IMR-90 (cell line): ENCODE results near the gene EYS. TPM values are rescaled to one million over a fixed set of nuclear protein-coding genes. Genes with fewer than 3 reads are reported as not detected.
"Not testable (repeated sequence)": the region's sequence is repeated elsewhere in the genome, so short reads cannot be mapped to it uniquely, and the experiment has no call there.

Source experiments
- ATAC-seq: fragments of 200-7000 bp; cut with Tn5 transposase; 2 replicates; pipeline ENCODE4 v1.9.1; 2020; ENCODE audit warnings: low read depth, mild to moderate bottlenecking, moderate library complexity
- BruUV-seq: library from RNA; stranded (reverse); fragments of 400-500 nt; replicated peaks from 2 replicates; lab custom pipeline; 2021; lab: Mats Ljungman, UMichigan
- CTCF ChIA-PET: fragments of 300-600 bp; formaldehyde crosslinking; extraction: SDS; loops from one replicate; lab custom pipeline; 2021; ENCODE audit warnings: antibody characterized with exemption; lab: Yijun Ruan, JAX
- POLR2A ChIA-PET: fragments of 300-600 bp; sonication (Branson Sonifier 250); formaldehyde crosslinking; loops from one replicate; lab custom pipeline; 2022; ENCODE audit warnings: antibody characterized with exemption; ENCODE audit not compliant: unreplicated experiment; lab: Charles Lee
- DNase-seq: peaks from one replicate; pipeline ENCODE4 v3.0.0; 2013
- H2AFZ ChIP-seq: replicated peaks from 2 replicates; pipeline ENCODE3; 2013; ENCODE audit warnings: low read length, mild to moderate bottlenecking; ENCODE audit not compliant: poor library complexity
- H2AK5ac ChIP-seq: 2 replicates; pipeline ENCODE4 v1.6.1; 2013; ENCODE audit warnings: low read depth, low read length, inconsistent platforms
- H2AK9ac ChIP-seq: replicated peaks from 2 replicates; pipeline ENCODE3; 2013; ENCODE audit warnings: mild to moderate bottlenecking, low read depth, low read length, moderate library complexity; ENCODE audit not compliant: poor library complexity
- H2BK120ac ChIP-seq: 2 replicates; pipeline ENCODE4 v1.6.1; 2013; ENCODE audit warnings: low read depth, low read length, inconsistent platforms
- H2BK15ac ChIP-seq: 3 replicates; pipeline ENCODE4 v1.6.1; 2013; ENCODE audit warnings: low read depth, low read length, inconsistent platforms
- H2BK20ac ChIP-seq: 2 replicates; pipeline ENCODE4 v1.6.1; 2013; ENCODE audit warnings: low read depth, mild to moderate bottlenecking, inconsistent platforms, low read length, moderate library complexity
- H2BK5ac ChIP-seq: 2 replicates; pipeline ENCODE4 v1.6.1; 2013; ENCODE audit warnings: mild to moderate bottlenecking, low read depth, low read length, inconsistent platforms; ENCODE audit not compliant: poor library complexity, severe bottlenecking
- H3K14ac ChIP-seq: replicated peaks from 2 replicates; pipeline ENCODE4 v1.6.1; 2013; ENCODE audit warnings: low read depth, low read length, inconsistent platforms
- H3K18ac ChIP-seq: 2 replicates; pipeline ENCODE4 v1.6.1; 2013; ENCODE audit warnings: low read depth, low read length, control low read depth
- H3K23ac ChIP-seq: 2 replicates; pipeline ENCODE4 v1.6.1; 2013; ENCODE audit warnings: low read depth, low read length, inconsistent platforms
- H3K27ac ChIP-seq: 2 replicates; pipeline ENCODE4 v1.5.1; 2013; ENCODE audit warnings: mild to moderate bottlenecking, control low read depth, low read length; ENCODE audit not compliant: insufficient read depth
- H3K27me3 ChIP-seq: 2 replicates; pipeline ENCODE4 v1.6.1; 2013; ENCODE audit warnings: low read length; ENCODE audit not compliant: control insufficient read depth, insufficient read depth
- H3K36me3 ChIP-seq: 2 replicates; pipeline ENCODE4 v1.6.1; 2013; ENCODE audit warnings: low read length, mixed read lengths; ENCODE audit not compliant: control insufficient read depth, insufficient read depth
- H3K4ac ChIP-seq: 2 replicates; pipeline ENCODE4 v1.6.1; 2013; ENCODE audit warnings: low read depth, low read length, inconsistent platforms
- H3K4me1 ChIP-seq: 2 replicates; pipeline ENCODE4 v1.6.1; 2013; ENCODE audit warnings: low read length, mixed read lengths; ENCODE audit not compliant: control insufficient read depth, insufficient read depth
- H3K4me2 ChIP-seq: 2 replicates; pipeline ENCODE4 v1.6.1; 2013; ENCODE audit warnings: low read depth, mild to moderate bottlenecking, control low read depth, low read length, moderate library complexity
- H3K4me3 ChIP-seq: 2 replicates; pipeline ENCODE4 v1.5.1; 2013; ENCODE audit warnings: low read depth, mild to moderate bottlenecking, control low read depth, low read length, moderate library complexity; ENCODE audit not compliant: insufficient read depth
- H3K56ac ChIP-seq: 2 replicates; pipeline ENCODE4 v1.6.1; 2013; ENCODE audit warnings: low read length, inconsistent platforms; ENCODE audit not compliant: insufficient read depth; ENCODE audit errors: extremely low read depth
- H3K79me1 ChIP-seq, 2 experiments: 2 replicates each; pipeline ENCODE4 v1.6.1; 2013; ENCODE audit warnings: low read length in 2 of 2, inconsistent platforms in 1 of 2, low read depth in 1 of 2
- H3K9ac ChIP-seq: 2 replicates; pipeline ENCODE4 v1.6.1; 2013; ENCODE audit warnings: low read depth, low read length, control low read depth
- H3K9me1 ChIP-seq: 2 replicates; pipeline ENCODE4 v1.6.1; 2013; ENCODE audit warnings: low read length, inconsistent platforms; ENCODE audit not compliant: insufficient read depth
- H3K9me3 ChIP-seq: 2 replicates; pipeline ENCODE4 v1.6.1; 2013; ENCODE audit warnings: low read length; ENCODE audit not compliant: control insufficient read depth, insufficient read depth
- H4K20me1 ChIP-seq: 2 replicates; pipeline ENCODE4 v1.6.1; 2013; ENCODE audit warnings: low read length, inconsistent platforms; ENCODE audit not compliant: insufficient read depth
- H4K5ac ChIP-seq: 2 replicates; pipeline ENCODE4 v1.6.1; 2013; ENCODE audit warnings: mild to moderate bottlenecking, low read depth, low read length, control low read depth
- H4K8ac ChIP-seq, 2 experiments: 2 replicates each; pipeline ENCODE4 v1.6.1; 2013; ENCODE audit warnings: low read depth in 2 of 2, low read length in 2 of 2, control low read depth in 1 of 2, inconsistent platforms in 1 of 2
- H4K91ac ChIP-seq: 2 replicates; pipeline ENCODE4 v1.6.1; 2013; ENCODE audit warnings: low read depth, low read length, inconsistent platforms; ENCODE audit not compliant: insufficient read depth
- WGBS, 2 experiments: methylation state at CpG; one replicate each; pipeline versions ENCODE4 v1.1.5 to v1.1.7; 2013; ENCODE audit warnings: missing lambda C conversion rate in 2 of 2; ENCODE audit not compliant: insufficient read length in 1 of 2; ENCODE audit errors: extremely low coverage in 2 of 2; 5-methylcytosine and 5-hydroxymethylcytosine counted together
- dilution Hi-C: fragments of 300-500 bp; cut with HindIII; formaldehyde crosslinking; loops from one replicate; pipeline ENCODE4 v1.14.3; 2018; ENCODE audit warnings: low sequenced_read_pairs; ENCODE audit not compliant: unreplicated experiment
- in situ Hi-C: fragments of 300-500 bp; cut with MboI; formaldehyde crosslinking; loops from 3 replicates; pipeline ENCODE4 v1.14.3; 2019; ENCODE audit warnings: low sequenced_read_pairs, inconsistent platforms, mixed read lengths
- intact Hi-C: fragments of 100-400 bp; cut with micrococcal nuclease; formaldehyde crosslinking; loops from 2 replicates; pipeline ENCODE4 v1.10.0; 2022
- polyA plus RNA-seq, 3 experiments: library from polyadenylated mRNA; depleted of rRNA; stranded (reverse); fragments of >200 nt; gene quantifications; 2 replicates each; pipeline ENCODE4 v1.2.3, GENCODE V29; 2012; ENCODE audit warnings: low replicate concordance in 1 of 3
- total RNA-seq: library from RNA; depleted of rRNA; stranded (reverse); fragments of >200 nt; gene quantifications from 2 replicates; pipeline ENCODE4 v1.2.3, GENCODE V29; 2012

The EYS gene
- total and polyA plus RNA-seq, 2 of the 4 experiments (the other 2 are of a cell fraction): under 0.01 TPM; not detected in 1

DNA sequence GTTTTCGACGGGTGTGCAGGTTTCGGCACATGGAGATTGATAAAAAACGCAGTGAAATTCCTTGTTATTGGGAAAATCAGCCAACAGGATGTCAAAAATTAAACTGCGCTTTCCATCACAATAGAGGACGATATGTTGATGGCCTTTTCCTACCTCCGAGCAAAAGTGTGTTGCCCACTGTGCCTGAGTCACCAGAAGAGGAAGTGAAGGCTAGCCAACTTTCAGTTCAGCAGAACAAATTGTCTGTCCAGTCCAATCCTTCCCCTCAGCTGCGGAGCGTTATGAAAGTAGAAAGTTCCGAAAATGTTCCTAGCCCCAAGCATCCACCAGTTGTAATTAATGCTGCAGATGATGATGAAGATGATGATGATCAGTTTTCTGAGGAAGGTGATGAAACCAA, 404.4 kb downstream of the EYS start:
- H3K27ac ChIP-seq, H3K9me3 ChIP-seq, H4K20me1 ChIP-seq, H3K4ac ChIP-seq, CTCF ChIA-PET, H3K9me1 ChIP-seq, H2BK120ac ChIP-seq, BruUV-seq, H3K9ac ChIP-seq, H3K4me1 ChIP-seq, ATAC-seq, H3K27me3 ChIP-seq, H4K5ac ChIP-seq, H2BK15ac ChIP-seq, H3K56ac ChIP-seq, dilution Hi-C loops, H4K91ac ChIP-seq, H3K79me1 ChIP-seq, POLR2A ChIA-PET, H3K4me3 ChIP-seq, H2BK20ac ChIP-seq, in situ Hi-C loops, H2BK5ac ChIP-seq, intact Hi-C loops, H3K18ac ChIP-seq, H3K4me2 ChIP-seq, H2AFZ ChIP-seq, H2AK5ac ChIP-seq, DNase-seq, H4K8ac ChIP-seq, H3K14ac ChIP-seq, H3K23ac ChIP-seq, H3K36me3 ChIP-seq, H2AK9ac ChIP-seq: not testable (repeated sequence)
- no CpG with 5 or more reads among the region's 10 CpGs for WGBS, 2 experiments
